Activated T-cell treated with anti-CD3 and anti-CD28 coated beads for 48 hours (primary cell): Measurements from ENCODE around the gene BAZ2B.

Source experiments
- DNase-seq: peaks from one replicate; pipeline ENCODE4 v3.0.0-alpha.2; 2020; ENCODE audit warnings: low read depth

The BAZ2B gene

GRCh38 chr2:159461076-159461475, 155.3 kb downstream of the BAZ2B start:
- no peak for DNase-seq

GRCh38 chr2:159460227-159460626, 156.1 kb downstream of the BAZ2B start:
- no peak for DNase-seq

- no peak for DNase-seq
Observed at GRCh38 chr2:159459279-159459678, 157.1 kb downstream of the BAZ2B start.

GRCh38 chr2:159457589-159457988, 158.8 kb downstream of the BAZ2B start:
- no peak for DNase-seq

- DNase-seq = no peak
Observed at GRCh38 chr2:159456500-159457426, 159.6 kb downstream of the BAZ2B start.

GRCh38 chr2:159455330-159455918, 160.9 kb downstream of the BAZ2B start:
- DNase-seq = no peak

- no peak for DNase-seq
Observed at GRCh38 chr2:159454185-159454584, 162.2 kb downstream of the BAZ2B start.

- DNase-seq = no peak
Observed at GRCh38 chr2:159450180-159450579, 166.2 kb downstream of the BAZ2B start.

GRCh38 chr2:159449504-159450124, 166.7 kb downstream of the BAZ2B start:
- DNase-seq = no peak

GRCh38 chr2:159446817-159447216, 169.5 kb downstream of the BAZ2B start:
- no peak for DNase-seq

GRCh38 chr2:159446201-159446600, 170.1 kb downstream of the BAZ2B start:
- no peak for DNase-seq

- no peak for DNase-seq
Observed at GRCh38 chr2:159445307-159445706, 171.0 kb downstream of the BAZ2B start.

GRCh38 chr2:159444754-159445153, 171.6 kb downstream of the BAZ2B start:
- no peak for DNase-seq

- DNase-seq = no peak
Observed at GRCh38 chr2:159442159-159442852, 174.0 kb downstream of the BAZ2B start.

GRCh38 chr2:159441182-159441581, 175.2 kb downstream of the BAZ2B start:
- DNase-seq = no peak

GRCh38 chr2:159439421-159439820, 176.9 kb downstream of the BAZ2B start:
- no peak for DNase-seq

- no peak for DNase-seq
Observed at GRCh38 chr2:159438720-159439353, 177.5 kb downstream of the BAZ2B start.

GRCh38 chr2:159438284-159438683, 178.1 kb downstream of the BAZ2B start:
- no peak for DNase-seq

GRCh38 chr2:159432610-159433009, 183.7 kb downstream of the BAZ2B start:
- DNase-seq = no peak

GRCh38 chr2:159427048-159427447, 189.3 kb downstream of the BAZ2B start:
- no peak for DNase-seq

- DNase-seq = no peak
Observed at GRCh38 chr2:159419403-159419802, 196.9 kb downstream of the BAZ2B start.

- no peak for DNase-seq
Observed at GRCh38 chr2:159411460-159411859, 204.9 kb downstream of the BAZ2B start.
